Kidney (tissue), 14 donors: ENCODE results near the gene GNG7. TPM values are rescaled to one million over a fixed set of nuclear protein-coding genes. Genes with fewer than 3 reads are reported as not detected.

Source experiments
- DNase-seq, 5 donors: peaks; one replicate each; pipeline ENCODE4 v3.0.0-alpha.2; 2013 to 2020
- FAIRE-seq: peaks from 2 replicates; lab custom pipeline; 2012; peaks lifted over from hg19 to GRCh38; lab: Jason Lieb, UNC
- H3K27ac ChIP-seq, 2 donors: one replicate each; pipeline ENCODE4 v1.7.0; 2013; ENCODE audit warnings: low read depth in 2 of 2, low read length in 2 of 2, inconsistent platforms in 1 of 2
- H3K27me3 ChIP-seq: one replicate; pipeline ENCODE4 v1.7.1; 2013; ENCODE audit warnings: low read length, inconsistent platforms; ENCODE audit not compliant: control insufficient read depth, insufficient read depth
- H3K36me3 ChIP-seq, 3 donors: one replicate each; pipeline versions ENCODE4 v1.7.0 to v1.7.1; 2013; ENCODE audit warnings: low read length in 3 of 3, control low read depth in 1 of 3, inconsistent platforms in 1 of 3; ENCODE audit not compliant: insufficient read depth in 3 of 3, control insufficient read depth in 2 of 3
- H3K4me1 ChIP-seq, 3 donors: one replicate each; pipeline versions ENCODE4 v1.7.0 to v1.7.1; 2013; ENCODE audit warnings: low read length in 3 of 3, inconsistent platforms in 1 of 3, low read depth in 1 of 3; ENCODE audit not compliant: control insufficient read depth in 2 of 3, insufficient read depth in 2 of 3
- H3K4me3 ChIP-seq, 3 donors: one replicate each; pipeline versions ENCODE4 v1.7.0 to v1.8.1; 2013; ENCODE audit warnings: low read length in 3 of 3, control low read depth in 1 of 3, inconsistent platforms in 1 of 3
- H3K9ac ChIP-seq, 3 donors: one replicate each; pipeline versions ENCODE4 v1.7.0 to v1.7.1; 2013; ENCODE audit warnings: low read length in 3 of 3, control low read depth in 1 of 3, inconsistent platforms in 1 of 3
- H3K9me3 ChIP-seq, 3 donors: one replicate each; pipeline versions ENCODE4 v1.7.0 to v1.7.1; 2013; ENCODE audit warnings: low read length in 3 of 3, control low read depth in 1 of 3, inconsistent platforms in 1 of 3; ENCODE audit not compliant: control insufficient read depth in 2 of 3, insufficient read depth in 1 of 3
- CTCF ChIP-seq: IDR thresholded peaks from 3 replicates; pipeline ENCODE4 v1.5.1; 2012; ENCODE audit warnings: mild to moderate bottlenecking, moderate library complexity, borderline replicate concordance; ENCODE audit not compliant: insufficient read depth; ENCODE audit errors: extremely low read depth
- intact Hi-C: fragments of 100-400 bp; cut with DNase I; formaldehyde crosslinking; loops from one replicate; pipeline ENCODE4 v1.11.1; 2022
- polyA plus RNA-seq: library from polyadenylated mRNA; stranded (reverse); fragments of 350-450 nt; fragmentation: Illumina TruSeq; extraction: RNeasy Lipid Tissue Mini Kit (QIAGEN cat#74804); gene quantifications from one replicate; pipeline ENCODE4 v1.2.3, GENCODE V29; 2014; ENCODE audit warnings: low read depth, low replicate concordance; ENCODE audit not compliant: insufficient read depth
- total RNA-seq: library from RNA; stranded (reverse); fragmentation: NEBNext Ultra II Directional; extraction: Animal tissue kit (Norgen Biotek cat#: 25700); gene quantifications from one replicate; pipeline ENCODE4 v1.2.1, GENCODE V29; 2021
- donor health status: control.
- donor health status: control.
- donor health status: control.
- donor health status: control.
- donor health status: control.
- donor health status: DM: yes; HTN: yes; CAD: no.
- donor health status: Normal renal cell carcinoma (clear cell type).

The GNG7 gene
- total and polyA plus RNA-seq, 2 donors from 2014 or later: 9.9 to 13.4 TPM

GRCh38 chr19:2482354-2483038, 220.0 kb downstream of the GNG7 start:
- H3K36me3 ChIP-seq: peaks cover 0 to 4% (median 3%) of the 10 kb centered on the region in 3 donors
- H3K4me3 ChIP-seq: no peak overlapping the region
- no peak overlapping the region for H3K9ac ChIP-seq
- no peak for TF ChIP-seq CTCF
- no peaks in the 10 kb centered on the region for H3K27me3 ChIP-seq
- H3K27ac ChIP-seq: no peak overlapping the region
- DNase-seq (no peak), FAIRE-seq (no peak)
- peaks cover 0 to 8% (median 0%) of the 10 kb centered on the region in 3 donors for H3K9me3 ChIP-seq
- H3K4me1 ChIP-seq: peaks cover 0 to 5% (median 0%) of the 10 kb centered on the region in 3 donors
- intact Hi-C loops: no loop called here

- Histone ChIP-seq H3K9ac (no peak overlapping the region), H3K4me1 (peaks cover 0 to 5% (median 0%) of the 10 kb centered on the region in 3 donors), H3K36me3 (peaks cover 0 to 9% (median 4%) of the 10 kb centered on the region in 3 donors), H3K27me3 (no peaks in the 10 kb centered on the region), H3K27ac (no peak overlapping the region), H3K4me3 (no peak overlapping the region), H3K9me3 (peaks cover 0 to 8% (median 0%) of the 10 kb centered on the region in 3 donors)
- FAIRE-seq (no peak), DNase-seq (no peak)
- no peak for TF ChIP-seq CTCF
- intact Hi-C loops: no loop called here
These were observed 221.0 kb downstream of the GNG7 start for GRCh38 chr19:2481466-2481865.

- TF ChIP-seq CTCF: peak; percentile 15
- peak overlapping the region in 1 of 3 donors; percentile 46 for H3K9ac ChIP-seq
- H3K27me3 ChIP-seq: no peaks in the 10 kb centered on the region
- H3K9me3 ChIP-seq: peaks cover 0 to 8% (median 0%) of the 10 kb centered on the region in 3 donors
- DNase-seq: peak in 1 of 5 donors; percentile 76
- peaks cover 0 to 9% (median 4%) of the 10 kb centered on the region in 3 donors for H3K36me3 ChIP-seq
- intact Hi-C loops: no loop called here
- peaks cover 0 to 13% (median 0%) of the 10 kb centered on the region in 3 donors for H3K4me1 ChIP-seq
- H3K4me3 ChIP-seq: no peak overlapping the region
- FAIRE-seq: no peak
- H3K27ac ChIP-seq: peak overlapping the region; percentile 96 to 98
These were observed 222.8 kb downstream of the GNG7 start for GRCh38 chr19:2479556-2480194.
